Inflammatory macrophage treated with lipopolysaccharide for 4 hours (primary cell): Measurements from ENCODE around the gene USP15.

Source experiments
- DNase-seq: peaks from one replicate; pipeline ENCODE4 v3.0.0-alpha.2; 2020

USP15 gene

DNA sequence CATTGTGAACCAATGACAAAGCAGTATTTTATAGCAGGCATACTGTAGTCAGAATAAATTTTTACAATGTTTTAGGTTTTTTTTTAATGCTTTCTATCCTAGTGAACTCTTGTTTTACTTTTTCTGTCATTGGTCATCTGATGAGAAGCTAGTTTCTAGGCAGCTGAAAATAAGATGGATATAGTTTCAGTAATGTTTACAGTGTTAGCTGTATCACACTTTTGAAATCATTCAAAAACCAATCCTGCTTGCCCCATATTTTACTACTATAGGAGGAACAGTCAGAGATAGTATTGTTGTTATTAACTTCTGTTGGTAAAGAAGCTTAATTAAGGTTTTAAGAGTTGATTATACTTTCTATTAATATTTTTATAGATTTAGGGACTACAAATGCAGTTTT lies 24.5 kb downstream of the USP15 start:
- DNase-seq = no peak

- no peak for DNase-seq
These were observed 25.1 kb downstream of the USP15 start for GRCh38 chr12:62285284-62285683.

- peak; percentile 13 for DNase-seq
These were observed 28.1 kb downstream of the USP15 start for GRCh38 chr12:62288328-62288727.

GRCh38 chr12:62290846-62291245 lies 30.6 kb downstream of the USP15 start:
- peak; percentile 71 for DNase-seq

DNA sequence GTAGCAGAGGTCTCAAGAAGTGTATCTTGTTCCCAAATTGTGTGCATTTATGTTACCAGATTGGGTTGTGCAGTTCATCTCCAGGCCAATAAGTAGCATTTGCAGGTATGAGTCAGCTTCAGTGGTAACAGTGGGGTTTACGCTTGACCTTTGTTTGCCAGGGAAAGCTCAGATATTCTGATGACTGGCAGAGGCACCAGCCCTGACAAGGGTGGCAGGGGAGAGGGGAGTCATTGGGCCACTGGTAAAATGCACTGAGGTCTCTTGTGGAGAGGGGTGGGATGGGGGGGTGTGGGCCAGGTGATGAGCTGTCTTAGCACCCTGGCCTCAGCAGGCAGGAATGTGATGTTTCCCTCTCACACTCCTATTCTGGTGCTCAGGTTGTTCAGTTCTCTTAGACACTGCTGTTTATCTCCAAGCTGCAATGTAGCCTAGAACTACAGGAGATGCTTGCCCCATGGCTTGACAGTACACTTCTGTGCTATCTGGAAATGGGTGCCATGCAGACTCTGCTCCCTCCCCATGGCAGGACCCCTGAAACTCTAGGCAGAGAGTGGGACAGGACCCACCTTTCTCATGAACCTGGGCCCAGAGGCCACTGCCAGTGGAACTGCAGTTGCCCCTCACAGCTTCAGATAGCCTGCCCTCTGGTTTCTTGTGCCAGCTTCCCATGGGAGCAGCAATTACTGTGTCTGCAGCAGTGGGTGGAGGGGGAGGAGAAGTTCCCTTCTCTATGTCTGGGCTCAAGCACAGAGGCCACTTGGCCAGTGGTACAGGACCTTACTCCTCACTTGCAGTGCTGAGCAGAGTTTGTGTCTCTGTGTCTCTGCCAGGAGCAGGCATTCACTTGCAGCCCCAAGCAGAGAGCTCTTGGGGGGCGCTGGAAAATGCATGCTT lies 31.9 kb downstream of the USP15 start:
- peak; percentile 53 for DNase-seq

DNA sequence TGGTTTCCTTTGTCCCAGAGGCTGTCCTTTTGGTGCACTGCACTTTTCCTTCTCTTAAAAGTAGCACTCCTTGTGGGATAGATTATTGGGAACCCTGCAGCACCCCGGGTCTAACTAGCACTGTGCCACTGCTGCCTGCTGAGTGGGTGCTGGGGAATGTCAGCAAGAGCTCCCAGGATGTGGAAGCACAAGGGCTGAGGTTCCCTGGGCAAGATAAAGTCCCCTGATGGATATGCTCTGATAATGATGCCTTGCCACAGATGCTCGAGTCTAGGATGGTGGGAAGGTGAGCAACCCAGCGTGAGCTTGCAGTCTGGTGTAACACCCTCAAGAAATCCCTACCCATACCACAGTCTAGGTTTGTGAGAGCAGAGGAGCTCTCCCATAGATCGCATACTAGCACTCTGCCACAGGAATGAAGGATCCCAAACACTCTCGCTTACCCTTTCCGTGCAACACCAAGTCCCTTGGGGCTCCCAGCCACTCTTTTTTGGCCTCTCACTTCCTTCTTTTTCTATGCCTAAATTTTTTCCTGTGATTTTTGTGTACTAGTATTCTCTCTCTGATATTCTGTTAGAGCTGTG lies 32.6 kb downstream of the USP15 start:
- no peak for DNase-seq

GRCh38 chr12:62294378-62294777 lies 34.2 kb downstream of the USP15 start:
- no peak for DNase-seq

DNA sequence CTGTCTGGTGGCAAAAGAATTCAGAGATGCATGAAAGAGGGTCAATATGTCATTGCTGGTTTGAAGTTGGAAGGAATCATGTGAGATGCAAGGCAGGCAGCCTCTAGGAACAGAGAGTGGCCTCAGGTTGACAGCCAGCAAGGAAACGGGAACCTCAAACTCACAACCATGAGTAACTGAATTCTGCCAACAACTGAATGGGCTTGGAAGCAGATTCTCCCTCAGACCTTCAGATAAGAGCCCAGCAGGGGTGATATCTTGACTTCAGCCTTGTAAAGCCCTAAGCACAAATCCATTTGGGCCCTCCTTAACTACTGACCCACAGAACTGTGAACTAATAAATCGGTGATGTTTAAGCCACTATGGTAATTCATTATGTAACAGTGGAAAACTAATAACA lies 35.8 kb downstream of the USP15 start:
- no peak for DNase-seq

- peak; percentile 51 for DNase-seq
These were observed 37.1 kb downstream of the USP15 start for GRCh38 chr12:62297321-62297720.

GRCh38 chr12:62299617-62300016 lies 39.4 kb downstream of the USP15 start:
- DNase-seq = no peak

DNA sequence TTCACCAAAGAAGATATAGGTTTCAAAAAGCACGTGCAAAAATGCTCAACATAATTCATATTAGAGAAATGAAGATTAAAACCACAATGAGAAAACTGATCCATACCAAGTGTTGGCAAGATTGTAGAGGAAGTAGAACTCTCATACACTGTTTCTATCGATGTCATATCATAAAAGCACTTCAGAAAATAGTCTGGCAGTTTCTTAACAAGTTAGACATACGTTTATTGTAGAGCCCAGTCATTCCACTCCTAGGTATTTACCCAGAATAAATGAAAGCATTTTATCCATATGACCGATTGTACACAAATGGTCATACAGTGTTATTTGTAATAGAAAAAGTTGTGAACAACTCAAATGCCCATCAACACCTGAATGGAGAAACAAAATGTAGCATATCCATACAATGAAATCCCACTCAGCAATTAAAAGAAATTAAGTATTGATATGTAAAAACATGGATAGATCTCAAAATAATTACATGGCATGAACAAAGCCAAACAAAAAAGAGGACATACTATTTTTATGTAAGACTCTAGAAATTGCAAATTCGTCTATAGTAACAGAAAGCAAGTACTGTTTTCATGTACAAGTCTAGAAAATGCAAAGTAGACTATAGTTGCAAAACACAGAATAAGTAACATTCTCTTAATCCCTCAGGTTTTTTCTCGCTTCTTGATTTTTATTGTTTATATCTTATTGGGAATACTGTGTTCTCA lies 41.0 kb downstream of the USP15 start:
- DNase-seq = no peak

GRCh38 chr12:62301799-62302133 lies 41.6 kb downstream of the USP15 start:
- DNase-seq = no peak

GRCh38 chr12:62304560-62304959 lies 44.4 kb downstream of the USP15 start:
- no peak for DNase-seq

DNA sequence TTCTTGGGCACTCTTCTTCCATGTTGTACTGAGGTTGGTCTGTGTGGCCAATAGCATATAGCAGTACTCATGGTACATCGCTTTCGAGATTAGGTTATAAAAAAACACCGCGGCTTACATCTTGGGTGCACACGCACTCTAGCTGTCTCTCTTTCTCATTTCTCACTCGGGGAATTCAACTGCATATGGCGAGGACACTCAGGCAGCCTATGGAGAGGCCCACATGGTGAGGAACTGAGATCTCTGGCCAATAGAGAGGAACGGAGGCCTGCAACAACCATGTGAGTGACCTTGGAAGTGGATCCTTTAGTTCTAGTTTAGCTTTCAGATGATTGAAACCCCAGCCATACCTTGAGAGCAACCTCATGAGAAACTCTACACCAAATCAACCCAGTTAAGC lies 45.6 kb downstream of the USP15 start:
- no peak for DNase-seq

GRCh38 chr12:62306569-62307530 lies 46.6 kb downstream of the USP15 start:
- no peak for DNase-seq

DNA sequence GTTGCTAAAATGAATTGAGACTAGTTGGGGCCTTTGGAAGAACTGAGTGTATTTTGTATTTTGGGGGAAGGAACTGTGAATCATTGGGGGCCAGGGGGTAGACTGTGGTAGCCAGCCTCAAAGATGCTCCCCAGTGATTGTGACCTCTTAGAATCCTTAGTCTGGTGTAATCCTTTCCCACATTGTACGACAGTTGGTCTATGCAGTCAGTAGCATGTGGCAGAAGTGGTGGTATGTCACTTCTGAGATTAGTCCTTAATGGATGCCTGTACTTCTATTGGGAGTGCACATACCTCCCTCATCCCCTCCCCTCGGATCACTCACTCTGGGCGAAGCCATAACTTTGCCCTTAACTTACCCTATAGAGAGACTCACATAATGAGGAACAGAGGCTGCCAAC lies 48.0 kb downstream of the USP15 start:
- no peak for DNase-seq

DNA sequence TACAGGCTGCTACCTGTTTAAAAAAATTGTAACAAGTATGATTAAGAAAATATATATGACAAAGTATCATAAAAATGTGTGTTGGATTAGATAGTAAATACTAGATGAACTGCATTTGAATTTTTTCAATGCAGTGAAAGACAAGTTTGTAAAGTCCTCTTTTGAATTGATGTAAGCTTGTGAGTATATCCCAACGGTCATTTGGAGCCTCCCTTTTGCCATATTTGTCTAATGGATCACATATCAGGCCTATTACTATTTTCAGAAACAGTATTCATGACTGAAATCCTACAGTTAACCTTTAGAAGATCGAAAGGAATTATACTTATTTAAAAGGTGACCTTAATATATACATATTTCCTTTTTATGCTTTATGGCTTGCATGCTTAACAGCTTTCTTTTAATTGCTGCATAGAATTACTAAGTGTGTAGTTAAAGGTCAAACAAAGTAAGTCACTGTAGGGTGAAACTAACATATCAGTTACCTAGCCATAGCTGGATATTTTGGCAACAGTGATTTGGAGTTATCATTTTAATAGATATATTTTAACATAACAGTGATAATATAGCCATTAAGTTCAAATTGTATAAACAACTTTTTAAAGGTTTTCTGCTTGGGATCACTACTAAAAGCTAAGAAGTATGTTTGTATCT lies 53.6 kb downstream of the USP15 start:
- DNase-seq = no peak

- no peak for DNase-seq
These were observed 56.8 kb downstream of the USP15 start for GRCh38 chr12:62317017-62317416.

GRCh38 chr12:62319058-62319457 lies 58.9 kb downstream of the USP15 start:
- peak; percentile 54 for DNase-seq

DNA sequence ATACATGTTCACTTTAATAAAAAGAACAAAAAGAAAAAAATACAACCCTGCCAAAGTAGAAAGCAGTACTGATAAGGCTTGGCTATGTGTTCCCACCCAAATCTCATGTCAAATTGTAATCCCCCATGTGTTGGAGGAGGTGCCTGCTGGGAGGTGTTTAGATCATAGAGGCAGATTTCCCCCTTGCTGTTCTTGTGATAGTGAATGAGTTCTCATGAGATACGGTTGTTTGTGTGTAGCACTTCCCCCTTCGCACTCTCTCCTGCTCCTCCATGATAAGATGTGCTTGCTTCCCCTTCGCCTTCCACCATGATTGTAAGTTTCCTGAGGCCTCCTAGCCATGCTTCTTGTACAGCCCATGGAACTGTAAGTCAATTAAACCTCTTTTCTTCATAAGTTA lies 59.9 kb downstream of the USP15 start:
- DNase-seq = no peak

GRCh38 chr12:62323386-62323785 lies 63.2 kb downstream of the USP15 start:
- DNase-seq = peak; percentile 61

DNA sequence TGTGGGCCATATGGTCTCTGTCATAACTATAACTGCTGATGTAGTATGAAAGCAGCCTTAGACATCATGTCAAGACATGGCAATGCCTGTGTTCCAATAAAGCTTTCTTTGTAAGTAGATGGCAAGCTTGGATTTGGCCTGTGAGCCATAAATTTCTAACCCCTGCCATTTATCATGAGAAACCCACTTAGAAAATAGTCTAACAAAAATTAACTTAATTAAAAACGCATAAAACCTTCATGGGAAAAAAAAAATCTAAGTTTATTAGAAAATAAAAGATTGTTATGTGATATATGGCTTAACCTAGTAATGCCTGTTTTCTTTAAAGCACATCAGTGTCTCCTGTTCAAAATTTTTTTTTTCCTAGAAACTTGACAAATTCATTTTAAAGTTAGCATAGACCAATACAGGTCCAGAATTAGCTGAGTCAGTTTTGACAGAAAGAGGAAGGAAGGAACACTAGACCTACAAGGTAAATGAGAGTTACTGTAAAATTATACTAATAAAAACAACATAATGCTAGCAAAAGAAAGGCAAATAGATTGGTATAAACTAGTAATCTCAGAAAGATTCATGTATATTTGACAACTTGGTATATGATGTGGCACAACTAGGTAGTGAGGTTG lies 68.2 kb downstream of the USP15 start:
- no peak for DNase-seq
